GM23338 (cell line): ENCODE results near the gene SLC34A3. TPM values are rescaled to one million over a fixed set of nuclear protein-coding genes. Genes with fewer than 3 reads are reported as not detected.
A peak's percentile ranks its signal among the peaks of the same experiment; 100 is the strongest.

ENCODE experiments used
- ATAC-seq: fragments of 200-7000 bp; cut with Tn5 transposase; 3 replicates; pipeline ENCODE4 v1.9.1; 2020
- DNase-seq: peaks from one replicate; pipeline ENCODE4 v3.0.0-alpha.2; 2015; ENCODE audit warnings: low spot score
- H2AFZ ChIP-seq: fragments of 200-600 bp; sonication (generic); 2 replicates; pipeline ENCODE4 v1.8.0; 2016; ENCODE audit warnings: antibody characterized with exemption, mild to moderate bottlenecking, moderate library complexity
- H3F3A ChIP-seq: fragments of 200-600 bp; sonication (generic); replicated peaks from 2 replicates; pipeline ENCODE4 v1.8.0; 2017; ENCODE audit warnings: antibody characterized with exemption, mixed run types, low read depth
- H3K27ac ChIP-seq: fragments of 200-600 bp; sonication (generic); 2 replicates; pipeline ENCODE4 v1.6.1; 2016; ENCODE audit warnings: low read depth
- H3K27me3 ChIP-seq: fragments of 200-600 bp; sonication (generic); 2 replicates; pipeline ENCODE4 v1.8.0; 2016; ENCODE audit warnings: mild to moderate bottlenecking, mixed run types, moderate library complexity; ENCODE audit not compliant: insufficient read depth
- H3K36me3 ChIP-seq: fragments of 200-600 bp; sonication (generic); 2 replicates; pipeline ENCODE4 v1.8.0; 2016; ENCODE audit warnings: mild to moderate bottlenecking; ENCODE audit not compliant: insufficient read depth
- H3K4me1 ChIP-seq: fragments of 200-600 bp; sonication (generic); 2 replicates; pipeline ENCODE4 v1.8.0; 2016; ENCODE audit warnings: mild to moderate bottlenecking, moderate library complexity; ENCODE audit not compliant: insufficient read depth
- H3K4me2 ChIP-seq: fragments of 200-600 bp; sonication (generic); 2 replicates; pipeline ENCODE4 v1.7.1; 2017; ENCODE audit warnings: mixed run types
- H3K4me3 ChIP-seq: fragments of 200-600 bp; sonication (generic); 2 replicates; pipeline ENCODE4 v1.6.1; 2016; ENCODE audit warnings: mixed run types
- H3K79me2 ChIP-seq: fragments of 200-600 bp; sonication (generic); replicated peaks from 2 replicates; pipeline ENCODE4 v1.8.0; 2017; ENCODE audit warnings: mild to moderate bottlenecking; ENCODE audit not compliant: insufficient read depth
- H3K9me2 ChIP-seq: fragments of 200-600 bp; sonication (generic); 2 replicates; pipeline ENCODE4 v1.8.0; 2017; ENCODE audit not compliant: insufficient read depth
- H4K20me1 ChIP-seq: fragments of 200-600 bp; sonication (generic); replicated peaks from 2 replicates; pipeline ENCODE4 v1.8.0; 2017; ENCODE audit warnings: mild to moderate bottlenecking; ENCODE audit not compliant: insufficient read depth
- H3K27ac Mint-ChIP-seq: 2 replicates; pipeline ENCODE4 v1.8.0; 2020; ENCODE audit warnings: inconsistent platforms, mild to moderate bottlenecking, moderate library complexity, mixed read lengths
- H3K27me3 Mint-ChIP-seq: 3 replicates; pipeline ENCODE4 v1.8.0; 2022; ENCODE audit warnings: low read depth, mild to moderate bottlenecking, moderate library complexity, mixed read lengths, inconsistent platforms; ENCODE audit not compliant: insufficient read depth, poor library complexity
- H3K36me3 Mint-ChIP-seq: 3 replicates; pipeline ENCODE4 v1.8.0; 2021; ENCODE audit warnings: low read depth, mild to moderate bottlenecking, inconsistent platforms, moderate library complexity, mixed read lengths
- H3K4me1 Mint-ChIP-seq: 3 replicates; pipeline ENCODE4 v1.8.0; 2020; ENCODE audit warnings: mild to moderate bottlenecking, inconsistent platforms, mixed read lengths
- H3K4me3 Mint-ChIP-seq: 3 replicates; pipeline ENCODE4 v1.8.0; 2021; ENCODE audit warnings: moderate library complexity, mild to moderate bottlenecking, inconsistent platforms, mixed read lengths
- H3K9me3 Mint-ChIP-seq: 3 replicates; pipeline ENCODE4 v1.8.0; 2020; ENCODE audit warnings: moderate library complexity, mild to moderate bottlenecking, inconsistent platforms, mixed read lengths
- CREB1 ChIP-seq: fragments of 250-450 bp; sonication (Bioruptor Pico); IDR thresholded peaks from 2 replicates; pipeline ENCODE4 v1.5.0; 2020; ENCODE audit warnings: low read depth, mild to moderate bottlenecking, moderate library complexity
- CTCF ChIP-seq, 2 experiments: fragments of 200-600 bp in 1 of 2; sonication (generic) in 1 of 2; conservative IDR thresholded peaks; 2 replicates each; pipeline versions ENCODE4 v1.5.1 to v1.6.1; 2016 to 2017; ENCODE audit warnings: antibody characterized with exemption in 2 of 2, low read depth in 2 of 2, mild to moderate bottlenecking in 2 of 2, moderate library complexity in 1 of 2
- ETS1 ChIP-seq: IDR thresholded peaks from 2 replicates; pipeline ENCODE4 v1.6.1; 2016; ENCODE audit warnings: antibody characterized with exemption
- EZH2 ChIP-seq: fragments of 200-600 bp; sonication (generic); IDR thresholded peaks from one replicate; pipeline ENCODE4 v1.8.0; 2017; ENCODE audit warnings: antibody characterized with exemption, mild to moderate bottlenecking, low read depth; ENCODE audit not compliant: unreplicated experiment
- EZH2phosphoT487 ChIP-seq: fragments of 200-600 bp; sonication (generic); IDR thresholded peaks from one replicate; pipeline ENCODE4 v1.8.1; 2018; ENCODE audit warnings: antibody characterized with exemption; ENCODE audit not compliant: unreplicated experiment
- JUNB ChIP-seq: IDR thresholded peaks from one replicate; pipeline ENCODE4 v1.6.1; 2016; ENCODE audit warnings: antibody characterized with exemption; ENCODE audit not compliant: unreplicated experiment
- NANOG ChIP-seq: IDR thresholded peaks from 2 replicates; pipeline ENCODE4 v1.6.1; 2016; ENCODE audit warnings: antibody characterized with exemption, borderline replicate concordance
- POLR2AphosphoS5 ChIP-seq: IDR thresholded peaks from 2 replicates; pipeline ENCODE4 v1.6.1; 2016; ENCODE audit warnings: antibody characterized with exemption, low read depth
- REST ChIP-seq: IDR thresholded peaks from one replicate; pipeline ENCODE4 v1.6.1; 2018; ENCODE audit warnings: antibody characterized with exemption; ENCODE audit not compliant: unreplicated experiment
- STAT1 ChIP-seq: IDR thresholded peaks from one replicate; pipeline ENCODE4 v1.6.1; 2016; ENCODE audit warnings: antibody characterized with exemption; ENCODE audit not compliant: unreplicated experiment
- ZNF114 ChIP-seq: fragments of 250-450 bp; sonication (Bioruptor Pico); IDR thresholded peaks from 2 replicates; pipeline ENCODE4 v1.5.0; 2020; ENCODE audit warnings: mild to moderate bottlenecking, moderate library complexity
- ZNF331 ChIP-seq: fragments of 250-450 bp; sonication (Bioruptor Pico); IDR thresholded peaks from 2 replicates; pipeline ENCODE4 v1.5.0; 2020; ENCODE audit warnings: low read depth, mild to moderate bottlenecking, moderate library complexity
- polyA plus RNA-seq: library from polyadenylated mRNA; unstranded; fragments of >200 nt; fragmentation: Nextera tagmentation; extraction: Ambion mirVana; gene quantifications from 2 replicates; pipeline ENCODE4 v1.2.1, GENCODE V29; 2016
- total RNA-seq: library from RNA; depleted of rRNA; stranded (reverse); fragments of >200 nt; shearing (Covaris generic); gene quantifications from 2 replicates; pipeline ENCODE4 v1.2.3, GENCODE V29; 2014
- TF ChIP-seq, protein P1 (sequence below): fragments of 250-450 bp; sonication (Bioruptor Pico); IDR thresholded peaks from 2 replicates; pipeline ENCODE4 v1.5.0; 2020; ENCODE audit warnings: mild to moderate bottlenecking, moderate library complexity

Gene SLC34A3
- total and polyA plus RNA-seq, 2 experiments from 2014 or later: not detected

GRCh38 chr9:137276473-137277328 lies 46.0 kb downstream of the SLC34A3 start:
- Histone ChIP-seq H3K36me3 (no peaks in the 10 kb centered on the region), H3F3A (0 out of 2 replicates have a peak, but pooled peaks cover 13% of the 10 kb centered on the region), H3K79me2 (no peaks in the 10 kb centered on the region), H4K20me1 (no peaks in the 10 kb centered on the region), H3K27me3 (peaks cover 4% of the 10 kb centered on the region; the same call in 1 of the 2 replicates), H3K4me1 (peaks cover 12% of the 10 kb centered on the region), H3K9me2 (no peaks in the 10 kb centered on the region), H2AFZ (peak overlapping the region; percentile 47; the same call in 1 of the 2 replicates), H3K4me3 (peak overlapping the region; percentile 64), H3K4me2 (peak overlapping the region; percentile 88), H3K27ac (peak overlapping the region; percentile 94)
- H3K9me3 Mint-ChIP-seq: no peaks in the 10 kb centered on the region; the same call in 2 of the 3 replicates
- H3K27me3 Mint-ChIP-seq: peaks cover 31% of the 10 kb centered on the region
- peak; percentile 24 for ATAC-seq
- TF ChIP-seq ZNF114 (CRISPR knock-in tag) (no peak), EZH2phosphoT487 (no peak), NANOG (no peak), JUNB (no peak), CTCF (conservative IDR thresholded peaks at IDR 0.05; ENCODE audit: low read depth in 2 of 2) (no peak), STAT1 (no peak), CREB1 (CRISPR knock-in tag) (no peak), ETS1 (no peak), EZH2 (no peak), ZNF331 (no peak), POLR2AphosphoS5 (no peak), REST (no peak)
- TF ChIP-seq, protein P1, sequence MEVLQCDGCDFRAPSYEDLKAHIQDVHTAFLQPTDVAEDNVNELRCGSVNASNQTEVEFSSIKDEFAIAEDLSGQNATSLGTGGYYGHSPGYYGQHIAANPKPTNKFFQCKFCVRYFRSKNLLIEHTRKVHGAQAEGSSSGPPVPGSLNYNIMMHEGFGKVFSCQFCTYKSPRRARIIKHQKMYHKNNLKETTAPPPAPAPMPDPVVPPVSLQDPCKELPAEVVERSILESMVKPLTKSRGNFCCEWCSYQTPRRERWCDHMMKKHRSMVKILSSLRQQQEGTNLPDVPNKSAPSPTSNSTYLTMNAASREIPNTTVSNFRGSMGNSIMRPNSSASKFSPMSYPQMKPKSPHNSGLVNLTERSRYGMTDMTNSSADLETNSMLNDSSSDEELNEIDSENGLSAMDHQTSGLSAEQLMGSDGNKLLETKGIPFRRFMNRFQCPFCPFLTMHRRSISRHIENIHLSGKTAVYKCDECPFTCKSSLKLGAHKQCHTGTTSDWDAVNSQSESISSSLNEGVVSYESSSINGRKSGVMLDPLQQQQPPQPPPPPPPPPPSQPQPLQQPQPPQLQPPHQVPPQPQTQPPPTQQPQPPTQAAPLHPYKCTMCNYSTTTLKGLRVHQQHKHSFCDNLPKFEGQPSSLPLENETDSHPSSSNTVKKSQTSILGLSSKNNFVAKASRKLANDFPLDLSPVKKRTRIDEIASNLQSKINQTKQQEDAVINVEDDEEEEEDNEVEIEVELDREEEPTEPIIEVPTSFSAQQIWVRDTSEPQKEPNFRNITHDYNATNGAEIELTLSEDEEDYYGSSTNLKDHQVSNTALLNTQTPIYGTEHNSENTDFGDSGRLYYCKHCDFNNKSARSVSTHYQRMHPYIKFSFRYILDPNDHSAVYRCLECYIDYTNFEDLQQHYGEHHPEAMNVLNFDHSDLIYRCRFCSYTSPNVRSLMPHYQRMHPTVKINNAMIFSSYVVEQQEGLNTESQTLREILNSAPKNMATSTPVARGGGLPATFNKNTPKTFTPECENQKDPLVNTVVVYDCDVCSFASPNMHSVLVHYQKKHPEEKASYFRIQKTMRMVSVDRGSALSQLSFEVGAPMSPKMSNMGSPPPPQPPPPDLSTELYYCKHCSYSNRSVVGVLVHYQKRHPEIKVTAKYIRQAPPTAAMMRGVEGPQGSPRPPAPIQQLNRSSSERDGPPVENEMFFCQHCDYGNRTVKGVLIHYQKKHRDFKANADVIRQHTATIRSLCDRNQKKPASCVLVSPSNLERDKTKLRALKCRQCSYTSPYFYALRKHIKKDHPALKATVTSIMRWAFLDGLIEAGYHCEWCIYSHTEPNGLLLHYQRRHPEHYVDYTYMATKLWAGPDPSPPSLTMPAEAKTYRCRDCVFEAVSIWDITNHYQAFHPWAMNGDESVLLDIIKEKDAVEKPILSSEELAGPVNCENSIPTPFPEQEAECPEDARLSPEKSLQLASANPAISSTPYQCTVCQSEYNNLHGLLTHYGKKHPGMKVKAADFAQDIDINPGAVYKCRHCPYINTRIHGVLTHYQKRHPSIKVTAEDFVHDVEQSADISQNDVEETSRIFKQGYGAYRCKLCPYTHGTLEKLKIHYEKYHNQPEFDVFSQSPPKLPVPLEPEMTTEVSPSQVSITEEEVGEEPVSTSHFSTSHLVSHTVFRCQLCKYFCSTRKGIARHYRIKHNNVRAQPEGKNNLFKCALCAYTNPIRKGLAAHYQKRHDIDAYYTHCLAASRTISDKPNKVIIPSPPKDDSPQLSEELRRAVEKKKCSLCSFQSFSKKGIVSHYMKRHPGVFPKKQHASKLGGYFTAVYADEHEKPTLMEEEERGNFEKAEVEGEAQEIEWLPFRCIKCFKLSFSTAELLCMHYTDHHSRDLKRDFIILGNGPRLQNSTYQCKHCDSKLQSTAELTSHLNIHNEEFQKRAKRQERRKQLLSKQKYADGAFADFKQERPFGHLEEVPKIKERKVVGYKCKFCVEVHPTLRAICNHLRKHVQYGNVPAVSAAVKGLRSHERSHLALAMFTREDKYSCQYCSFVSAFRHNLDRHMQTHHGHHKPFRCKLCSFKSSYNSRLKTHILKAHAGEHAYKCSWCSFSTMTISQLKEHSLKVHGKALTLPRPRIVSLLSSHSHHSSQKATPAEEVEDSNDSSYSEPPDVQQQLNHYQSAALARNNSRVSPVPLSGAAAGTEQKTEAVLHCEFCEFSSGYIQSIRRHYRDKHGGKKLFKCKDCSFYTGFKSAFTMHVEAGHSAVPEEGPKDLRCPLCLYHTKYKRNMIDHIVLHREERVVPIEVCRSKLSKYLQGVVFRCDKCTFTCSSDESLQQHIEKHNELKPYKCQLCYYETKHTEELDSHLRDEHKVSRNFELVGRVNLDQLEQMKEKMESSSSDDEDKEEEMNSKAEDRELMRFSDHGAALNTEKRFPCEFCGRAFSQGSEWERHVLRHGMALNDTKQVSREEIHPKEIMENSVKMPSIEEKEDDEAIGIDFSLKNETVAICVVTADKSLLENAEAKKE (CRISPR knock-in tag): no peak
- H3K27ac Mint-ChIP-seq: peak overlapping the region; percentile 97
- peak overlapping the region; percentile 68 for H3K4me3 Mint-ChIP-seq
- DNase-seq: peak; percentile 79
- peaks cover 7% of the 10 kb centered on the region for H3K36me3 Mint-ChIP-seq
- peaks cover 36% of the 10 kb centered on the region for H3K4me1 Mint-ChIP-seq
